Measurements from ENCODE around the gene OSBPL10.
A peak's percentile ranks its signal among the peaks of the same experiment; 100 is the strongest.
"Not testable (repeated sequence)": the region's sequence is repeated elsewhere in the genome, so short reads cannot be mapped to it uniquely, and the experiment has no call there.

The OSBPL10 gene

GRCh38 chr3:31802981-31803740 lies 177.9 kb downstream of the OSBPL10 start:
- peak; percentile 38 to 40 for DNase-seq

GRCh38 chr3:31800436-31800835 lies 180.6 kb downstream of the OSBPL10 start:
- DNase-seq, result no peak

- DNase-seq, result no peak
Observed at GRCh38 chr3:31798840-31799239, 182.2 kb downstream of the OSBPL10 start.

GRCh38 chr3:31793821-31794220 lies 187.2 kb downstream of the OSBPL10 start:
- DNase-seq, result no peak

- no peak for DNase-seq
Observed at GRCh38 chr3:31791090-31791430, 190.0 kb downstream of the OSBPL10 start.

GRCh38 chr3:31790193-31791089 lies 190.6 kb downstream of the OSBPL10 start:
- no peak for DNase-seq

GRCh38 chr3:31789429-31789828 lies 191.6 kb downstream of the OSBPL10 start:
- no peak for DNase-seq

- DNase-seq, result no peak
Observed at GRCh38 chr3:31785734-31786133, 195.3 kb downstream of the OSBPL10 start.

- no peak for DNase-seq
Observed at GRCh38 chr3:31785286-31785685, 195.8 kb downstream of the OSBPL10 start.

GRCh38 chr3:31783851-31784250 lies 197.2 kb downstream of the OSBPL10 start:
- DNase-seq, result not testable (repeated sequence)

- not testable (repeated sequence) for DNase-seq
Observed at GRCh38 chr3:31782306-31782705, 198.8 kb downstream of the OSBPL10 start.

- DNase-seq, result no peak
Observed at GRCh38 chr3:31779514-31779913, 201.5 kb downstream of the OSBPL10 start.

- DNase-seq, result no peak
Observed at GRCh38 chr3:31777887-31778286, 203.2 kb downstream of the OSBPL10 start.

- DNase-seq, result no peak
Observed at GRCh38 chr3:31777092-31777491, 204.0 kb downstream of the OSBPL10 start.

- DNase-seq, result no peak
Observed at GRCh38 chr3:31776016-31776415, 205.0 kb downstream of the OSBPL10 start.

GRCh38 chr3:31775383-31775782 lies 205.7 kb downstream of the OSBPL10 start:
- DNase-seq, result no peak

GRCh38 chr3:31772758-31773473 lies 208.1 kb downstream of the OSBPL10 start:
- no peak for DNase-seq

GRCh38 chr3:31772272-31772671 lies 208.8 kb downstream of the OSBPL10 start:
- no peak for DNase-seq

- DNase-seq, result no peak
Observed at GRCh38 chr3:31770822-31771326, 210.2 kb downstream of the OSBPL10 start.

GRCh38 chr3:31768479-31769125 lies 212.5 kb downstream of the OSBPL10 start:
- DNase-seq, result peak; percentile 16 to 35

- no peak for DNase-seq
Observed at GRCh38 chr3:31767920-31768319, 213.1 kb downstream of the OSBPL10 start.

- no peak for DNase-seq
Observed at GRCh38 chr3:31766669-31767068, 214.4 kb downstream of the OSBPL10 start.

- no peak for DNase-seq
Observed at GRCh38 chr3:31765871-31766270, 215.2 kb downstream of the OSBPL10 start.
